ENCODE data around the gene SLC27A1. TPM values are rescaled to one million over a fixed set of nuclear protein-coding genes. Genes with fewer than 3 reads are reported as not detected.

The SLC27A1 gene
- total and polyA plus RNA-seq, 9 of the 15 experiments (the other 6 are each of a cell fraction or from before 2014, with no cell fraction given), result 0.06 to 3.0 (median 1.1) TPM

DNA sequence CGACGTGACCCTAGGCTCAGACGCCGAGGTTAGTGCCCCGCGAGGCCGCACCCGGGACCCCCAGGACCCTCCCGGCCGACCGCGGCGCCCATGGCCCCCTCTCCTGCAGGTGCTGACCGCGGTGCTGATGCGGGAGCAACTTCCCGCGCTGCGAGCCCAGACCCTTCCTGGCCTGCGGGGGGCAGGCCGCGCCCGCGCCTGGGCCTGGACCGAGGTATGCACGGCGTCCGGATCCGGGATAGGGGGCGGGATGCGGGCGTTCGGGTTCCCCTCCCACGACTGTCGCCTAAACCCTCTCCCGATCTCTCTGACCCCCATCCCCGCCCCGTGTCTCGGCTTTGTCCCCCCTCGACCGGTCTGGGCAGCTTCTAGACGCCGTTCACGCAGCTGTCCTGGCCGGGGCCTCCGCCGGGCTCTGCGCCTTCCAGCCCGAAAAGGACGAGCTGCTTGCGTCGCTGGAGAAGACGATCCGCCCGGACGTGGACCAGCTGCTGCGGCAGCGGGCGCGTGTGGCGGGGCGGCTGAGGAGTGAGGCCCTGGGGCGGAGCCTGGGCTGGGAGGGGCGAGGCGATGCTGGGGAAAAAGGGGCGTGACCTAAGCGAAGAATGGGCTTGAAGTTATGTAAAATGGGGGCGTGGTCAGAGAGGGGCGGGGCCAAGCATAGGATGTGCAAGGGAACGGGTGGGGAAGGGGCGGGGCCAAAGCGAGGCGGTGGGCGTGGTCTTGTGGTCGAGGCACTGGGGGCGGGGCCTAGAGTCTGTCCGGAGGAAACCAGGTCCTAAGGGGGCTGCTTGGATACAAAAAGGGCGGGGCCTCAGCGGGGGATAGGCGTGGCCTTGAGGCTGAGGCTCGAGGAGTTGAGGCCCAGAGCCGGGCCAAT is 69.2 kb downstream of the SLC27A1 start (continued):
- no peak for TF ChIP-seq NFYB (IDR thresholded peaks at IDR 0.05; ENCODE audit: extremely low read depth, insufficient read length)
- no peak for TF ChIP-seq BRF1 (IDR thresholded peaks at IDR 0.05; ENCODE audit: borderline replicate concordance, extremely low read depth, insufficient read length)
- TF ChIP-seq MBD2 (IDR thresholded peaks at IDR 0.05; ENCODE audit: borderline replicate concordance, low read depth), result no peak
- peak in 1 of 2 experiments; percentile 68; a peak in 1 of 4 replicates for TF ChIP-seq HDAC1 (IDR thresholded peaks at IDR 0.05)
- TF ChIP-seq EGR1 (conservative IDR thresholded peaks at IDR 0.05), result 0 out of 2 replicates have a peak, but pooled peaks have one; percentile 16
- TF ChIP-seq ZNF41 (CRISPR knock-in tag; conservative IDR thresholded peaks at IDR 0.05), result no peak
- TF ChIP-seq TSC22D4 (tag; IDR thresholded peaks at IDR 0.05), result no peak
- peak; percentile 69 to 70; a peak in 2 of 4 replicates for TF ChIP-seq SIN3A (IDR thresholded peaks at IDR 0.05; ENCODE audit: borderline replicate concordance in 2 of 2, control insufficient read depth in 1 of 2, low read depth in 2 of 2, low read length in 2 of 2)
- TF ChIP-seq TAL1 (IDR thresholded peaks at IDR 0.05), result no peak
- TF ChIP-seq, protein P1, sequence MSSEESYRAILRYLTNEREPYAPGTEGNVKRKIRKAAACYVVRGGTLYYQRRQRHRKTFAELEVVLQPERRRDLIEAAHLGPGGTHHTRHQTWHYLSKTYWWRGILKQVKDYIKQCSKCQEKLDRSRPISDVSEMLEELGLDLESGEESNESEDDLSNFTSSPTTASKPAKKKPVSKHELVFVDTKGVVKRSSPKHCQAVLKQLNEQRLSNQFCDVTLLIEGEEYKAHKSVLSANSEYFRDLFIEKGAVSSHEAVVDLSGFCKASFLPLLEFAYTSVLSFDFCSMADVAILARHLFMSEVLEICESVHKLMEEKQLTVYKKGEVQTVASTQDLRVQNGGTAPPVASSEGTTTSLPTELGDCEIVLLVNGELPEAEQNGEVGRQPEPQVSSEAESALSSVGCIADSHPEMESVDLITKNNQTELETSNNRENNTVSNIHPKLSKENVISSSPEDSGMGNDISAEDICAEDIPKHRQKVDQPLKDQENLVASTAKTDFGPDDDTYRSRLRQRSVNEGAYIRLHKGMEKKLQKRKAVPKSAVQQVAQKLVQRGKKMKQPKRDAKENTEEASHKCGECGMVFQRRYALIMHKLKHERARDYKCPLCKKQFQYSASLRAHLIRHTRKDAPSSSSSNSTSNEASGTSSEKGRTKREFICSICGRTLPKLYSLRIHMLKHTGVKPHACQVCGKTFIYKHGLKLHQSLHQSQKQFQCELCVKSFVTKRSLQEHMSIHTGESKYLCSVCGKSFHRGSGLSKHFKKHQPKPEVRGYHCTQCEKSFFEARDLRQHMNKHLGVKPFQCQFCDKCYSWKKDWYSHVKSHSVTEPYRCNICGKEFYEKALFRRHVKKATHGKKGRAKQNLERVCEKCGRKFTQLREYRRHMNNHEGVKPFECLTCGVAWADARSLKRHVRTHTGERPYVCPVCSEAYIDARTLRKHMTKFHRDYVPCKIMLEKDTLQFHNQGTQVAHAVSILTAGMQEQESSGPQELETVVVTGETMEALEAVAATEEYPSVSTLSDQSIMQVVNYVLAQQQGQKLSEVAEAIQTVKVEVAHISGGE (CRISPR knock-in tag; IDR thresholded peaks at IDR 0.05), result 0 out of 6 replicates have a peak, but pooled peaks of 1 of the 3 experiments have one; percentile 45
- no peak for TF ChIP-seq ZSCAN29 (IDR thresholded peaks at IDR 0.05)
- TF ChIP-seq KLF6 (CRISPR knock-in tag; IDR thresholded peaks at IDR 0.05; ENCODE audit: borderline replicate concordance), result no peak
- 0 out of 2 replicates have a peak, but pooled peaks have one; percentile 22 for TF ChIP-seq KAT7 (CRISPR knock-in tag; IDR thresholded peaks at IDR 0.05; ENCODE audit: borderline replicate concordance)
- no peak for TF ChIP-seq HDAC8 (tag; IDR thresholded peaks at IDR 0.05)
- TF ChIP-seq SRF (CRISPR knock-in tag; IDR thresholded peaks at IDR 0.05), result peak in 1 of 2 experiments; percentile 34; a peak in 1 of 4 replicates
- TF ChIP-seq ZNF785 (CRISPR knock-in tag; IDR thresholded peaks at IDR 0.05), result no peak
- TF ChIP-seq NR2F6 (CRISPR knock-in tag; IDR thresholded peaks at IDR 0.05), result no peak
- no peak for TF ChIP-seq POU5F1 (IDR thresholded peaks at IDR 0.05; ENCODE audit: borderline replicate concordance, low read depth, low read length, partially characterized antibody)
- no peak for TF ChIP-seq TAF7 (tag; IDR thresholded peaks at IDR 0.05)
- TF ChIP-seq MCM7 (IDR thresholded peaks at IDR 0.05), result no peak
- TF ChIP-seq RHOXF2B (CRISPR knock-in tag; conservative IDR thresholded peaks at IDR 0.05), result no peak
- TF ChIP-seq SETDB1 (IDR thresholded peaks at IDR 0.05; ENCODE audit: low read length), result no peak
- no peak for TF ChIP-seq CBX5 (IDR thresholded peaks at IDR 0.05; ENCODE audit: borderline replicate concordance, low read depth)
- TF ChIP-seq RUNX1 (IDR thresholded peaks at IDR 0.05; ENCODE audit: low read depth), result no peak
- TF ChIP-seq ZNF146 (CRISPR knock-in tag; IDR thresholded peaks at IDR 0.05; ENCODE audit: unreplicated experiment), result no peak
